Ishikawa (cell line): ENCODE results near the gene C14orf93.

Experiments
- CEBPB ChIP-seq: IDR thresholded peaks from 2 replicates; pipeline ENCODE4 v1.6.1; 2012
- CREB1 ChIP-seq: IDR thresholded peaks from 2 replicates; pipeline ENCODE4 v1.6.1; 2012; ENCODE audit warnings: low read depth
- EGR1 ChIP-seq: IDR thresholded peaks from 2 replicates; pipeline ENCODE4 v1.6.1; 2012
- EP300 ChIP-seq: IDR thresholded peaks from 2 replicates; pipeline ENCODE4 v1.6.1; 2012; ENCODE audit warnings: borderline replicate concordance
- FOXM1 ChIP-seq: IDR thresholded peaks from 2 replicates; pipeline ENCODE4 v1.6.1; 2012; ENCODE audit warnings: low read depth, borderline replicate concordance
- MAX ChIP-seq: IDR thresholded peaks from 2 replicates; pipeline ENCODE4 v1.6.1; 2012
- NFIC ChIP-seq: IDR thresholded peaks from 2 replicates; pipeline ENCODE4 v1.6.1; 2012
- RAD21 ChIP-seq: IDR thresholded peaks from 2 replicates; pipeline ENCODE4 v1.6.1; 2012; ENCODE audit warnings: low read depth
- REST ChIP-seq: IDR thresholded peaks from 2 replicates; pipeline ENCODE4 v1.6.1; 2012; ENCODE audit warnings: low read depth, mild to moderate bottlenecking
- TAF1 ChIP-seq: IDR thresholded peaks from 2 replicates; pipeline ENCODE4 v1.6.1; 2012; ENCODE audit warnings: low read depth, mild to moderate bottlenecking
- TCF12 ChIP-seq: IDR thresholded peaks from 2 replicates; pipeline ENCODE4 v1.6.1; 2012; ENCODE audit warnings: low read depth
- TEAD4 ChIP-seq: IDR thresholded peaks from 2 replicates; pipeline ENCODE4 v1.6.1; 2012
- USF1 ChIP-seq: IDR thresholded peaks from 2 replicates; pipeline ENCODE4 v1.6.1; 2012
- YY1 ChIP-seq: IDR thresholded peaks from 2 replicates; pipeline ENCODE4 v1.6.1; 2012; ENCODE audit warnings: low read depth
- ZBTB7A ChIP-seq: IDR thresholded peaks from 2 replicates; pipeline ENCODE4 v1.6.1; 2012; ENCODE audit warnings: low read depth

Gene C14orf93

GRCh38 chr14:23042162-23042965, 32.4 kb upstream of the C14orf93 start, which contains the start of gene PSMB11:
TSS of gene PSMB11 (plus strand) at chr14:23042212. CDS start at chr14:23042226, 14 bp downstream.
- no peak for TF ChIP-seq FOXM1
- no peak for TF ChIP-seq CEBPB
- no peak for TF ChIP-seq REST
- TF ChIP-seq RAD21 = no peak

- TF ChIP-seq EGR1 (no peak), TCF12 (no peak), ZBTB7A (no peak), MAX (no peak), TAF1 (no peak), YY1 (no peak), TEAD4 (no peak), FOXM1 (no peak), CREB1 (no peak), REST (no peak), NFIC (no peak), USF1 (no peak), EP300 (no peak), RAD21 (no peak), CEBPB (no peak)
Measured at GRCh38 chr14:23041729-23042128, 31.8 kb upstream of the C14orf93 start.

- TF ChIP-seq CEBPB (no peak), EGR1 (no peak), TAF1 (no peak), TCF12 (no peak), TEAD4 (no peak), ZBTB7A (no peak), EP300 (no peak), FOXM1 (no peak), REST (no peak), YY1 (no peak), USF1 (no peak), CREB1 (no peak), RAD21 (no peak), NFIC (no peak), MAX (no peak)
Measured at GRCh38 chr14:23040100-23040499, 30.2 kb upstream of the C14orf93 start.

- TF ChIP-seq CEBPB = no peak
- TF ChIP-seq MAX = no peak
- TF ChIP-seq TAF1 = no peak
Measured at GRCh38 chr14:23035303-23036144, 25.6 kb upstream of the C14orf93 start.
